Measurements from ENCODE around the gene IRAK3.

DNA sequence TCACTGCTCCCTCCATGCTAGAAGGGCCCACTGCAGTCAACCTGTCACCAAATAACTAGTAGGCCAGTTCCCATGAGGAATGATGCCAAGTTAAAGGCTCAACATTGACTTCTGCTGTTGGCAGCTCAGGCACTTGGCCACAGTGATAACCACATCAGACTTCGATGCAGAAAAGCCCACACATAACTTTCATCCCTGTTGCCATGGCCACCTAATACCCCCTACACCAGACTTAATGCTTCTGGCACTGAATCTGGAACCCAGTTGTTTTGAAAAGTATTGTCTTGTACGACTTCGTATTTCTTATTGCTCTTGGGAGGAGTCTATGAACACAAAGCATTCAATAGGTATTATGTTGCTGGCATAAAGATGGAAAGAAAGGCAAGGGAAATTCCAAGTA lies 69.0 kb downstream of the IRAK3 start:
- TF ChIP-seq, protein P1, sequence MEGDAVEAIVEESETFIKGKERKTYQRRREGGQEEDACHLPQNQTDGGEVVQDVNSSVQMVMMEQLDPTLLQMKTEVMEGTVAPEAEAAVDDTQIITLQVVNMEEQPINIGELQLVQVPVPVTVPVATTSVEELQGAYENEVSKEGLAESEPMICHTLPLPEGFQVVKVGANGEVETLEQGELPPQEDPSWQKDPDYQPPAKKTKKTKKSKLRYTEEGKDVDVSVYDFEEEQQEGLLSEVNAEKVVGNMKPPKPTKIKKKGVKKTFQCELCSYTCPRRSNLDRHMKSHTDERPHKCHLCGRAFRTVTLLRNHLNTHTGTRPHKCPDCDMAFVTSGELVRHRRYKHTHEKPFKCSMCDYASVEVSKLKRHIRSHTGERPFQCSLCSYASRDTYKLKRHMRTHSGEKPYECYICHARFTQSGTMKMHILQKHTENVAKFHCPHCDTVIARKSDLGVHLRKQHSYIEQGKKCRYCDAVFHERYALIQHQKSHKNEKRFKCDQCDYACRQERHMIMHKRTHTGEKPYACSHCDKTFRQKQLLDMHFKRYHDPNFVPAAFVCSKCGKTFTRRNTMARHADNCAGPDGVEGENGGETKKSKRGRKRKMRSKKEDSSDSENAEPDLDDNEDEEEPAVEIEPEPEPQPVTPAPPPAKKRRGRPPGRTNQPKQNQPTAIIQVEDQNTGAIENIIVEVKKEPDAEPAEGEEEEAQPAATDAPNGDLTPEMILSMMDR (IDR thresholded peaks at IDR 0.05; ENCODE audit: extremely low read depth in 1 of 2, insufficient read depth in 1 of 2, low read depth in 1 of 2, low read length in 2 of 2): no peak
- TF ChIP-seq POLR2AphosphoS5 (IDR thresholded peaks at IDR 0.05; ENCODE audit: insufficient read depth, low read depth, low read length) (no peak), EZH2 (IDR thresholded peaks at IDR 0.05; ENCODE audit: borderline replicate concordance, low read depth, low read length, severe bottlenecking) (no peak), FOS (IDR thresholded peaks at IDR 0.05; ENCODE audit: borderline replicate concordance, insufficient read depth, low read length) (no peak), MYC (IDR thresholded peaks at IDR 0.05; ENCODE audit: low read depth, low read length) (no peak), GATA2 (IDR thresholded peaks at IDR 0.05; ENCODE audit: insufficient read depth, insufficient read length, low read depth, low read length) (no peak), POLR2A (IDR thresholded peaks at IDR 0.05; ENCODE audit: low read depth, low read length) (no peak)
- TF ChIP-seq, protein P2, sequence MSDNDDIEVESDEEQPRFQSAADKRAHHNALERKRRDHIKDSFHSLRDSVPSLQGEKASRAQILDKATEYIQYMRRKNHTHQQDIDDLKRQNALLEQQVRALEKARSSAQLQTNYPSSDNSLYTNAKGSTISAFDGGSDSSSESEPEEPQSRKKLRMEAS (IDR thresholded peaks at IDR 0.05; ENCODE audit: insufficient read depth, insufficient read length): no peak

Measured in endothelial cell of umbilical vein (primary cell).